Left forelimb (tissue), 1 donor: Measurements from ENCODE around the gene PGS1.

Source experiments
- DNase-seq: peaks from one replicate; pipeline ENCODE4 v3.0.0-alpha.2; 2018; ENCODE audit warnings: low spot score

PGS1 gene

DNA sequence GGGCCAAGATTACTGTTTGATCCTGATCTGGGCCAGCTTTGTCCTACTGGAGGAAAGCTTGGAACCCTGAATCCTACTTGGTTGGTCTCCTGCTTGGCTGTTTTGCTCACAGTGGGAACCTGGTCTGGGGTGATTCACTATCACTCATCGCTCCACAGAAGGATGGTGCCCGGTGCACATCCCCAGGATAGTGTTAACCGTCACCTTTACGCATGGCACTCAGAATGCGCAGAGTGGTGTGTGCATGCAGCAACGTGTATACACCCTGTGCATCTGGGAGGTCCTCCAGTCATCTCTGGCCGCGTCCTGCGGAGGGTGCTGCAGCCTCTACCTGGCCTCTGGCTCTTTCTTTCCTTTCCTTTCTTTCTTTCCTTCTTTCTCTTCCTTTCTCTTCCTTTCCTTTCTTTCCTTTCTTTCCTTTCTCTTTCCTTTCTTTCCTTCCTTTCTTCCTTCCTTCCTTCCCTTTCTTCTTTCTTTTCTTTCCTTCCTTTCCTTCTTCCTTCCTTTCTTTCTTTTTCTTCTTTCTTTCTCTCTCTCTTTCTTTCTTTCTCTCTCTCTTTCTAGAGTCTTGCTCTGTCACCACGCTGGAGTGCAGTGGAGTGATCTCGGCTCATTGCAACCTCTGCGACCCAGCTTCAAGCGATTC lies 31.7 kb upstream of the PGS1 start:
- DNase-seq, result no peak

DNA sequence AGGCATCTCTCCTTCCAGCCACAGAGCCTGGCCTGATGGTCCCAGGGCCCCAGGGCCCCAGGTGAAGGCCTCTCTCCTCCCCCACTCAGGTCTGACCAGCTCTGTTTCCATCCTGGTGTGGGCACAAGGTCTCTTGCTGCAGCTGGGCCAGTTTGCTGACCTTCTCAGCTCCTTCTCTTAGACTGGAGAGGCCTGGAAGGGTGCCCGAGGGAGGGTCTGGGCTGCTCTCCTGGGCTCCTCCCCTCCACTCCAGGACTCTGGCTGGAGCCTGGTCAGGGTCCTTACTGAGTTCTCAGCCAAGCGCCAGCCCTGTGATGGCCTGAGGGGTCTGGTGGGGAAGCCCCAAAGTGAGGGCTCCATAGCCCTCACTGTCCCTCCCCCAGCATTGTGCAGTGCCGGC lies 31.0 kb upstream of the PGS1 start:
- DNase-seq, result no peak

DNA sequence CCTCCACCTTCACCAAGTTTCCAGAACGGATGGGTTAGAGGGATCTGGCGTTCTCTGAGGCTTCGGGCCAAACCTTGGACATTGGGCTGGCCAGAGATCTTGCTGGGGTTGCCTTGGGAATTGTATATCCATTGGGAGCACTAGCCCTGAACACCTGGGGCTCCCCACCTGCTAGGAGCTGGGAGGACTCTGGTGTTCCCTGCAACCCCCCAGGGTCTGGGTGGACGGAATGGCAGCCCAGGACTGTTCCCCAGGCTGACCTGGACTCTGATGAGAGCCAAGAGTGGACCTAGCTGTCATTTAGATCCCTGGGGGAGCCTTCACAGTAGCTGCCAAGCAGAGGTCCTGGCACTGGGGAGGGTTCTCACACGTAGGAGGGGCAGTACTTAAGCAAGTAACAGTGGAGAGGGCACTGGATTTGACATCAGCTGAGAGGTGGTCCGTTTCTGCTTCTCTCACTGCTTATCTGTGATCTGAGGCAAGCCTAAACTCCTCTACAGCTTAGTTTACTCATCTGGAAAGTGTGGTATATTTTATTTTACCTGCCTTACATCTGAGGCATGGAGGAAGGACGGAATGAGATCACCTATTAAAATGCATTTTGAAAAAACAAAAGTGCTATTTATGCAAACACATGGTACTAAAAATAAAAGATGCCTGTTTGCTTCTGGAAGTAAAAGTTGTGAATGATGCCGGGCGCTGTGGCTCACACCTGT lies 30.2 kb upstream of the PGS1 start:
- DNase-seq, result no peak

DNA sequence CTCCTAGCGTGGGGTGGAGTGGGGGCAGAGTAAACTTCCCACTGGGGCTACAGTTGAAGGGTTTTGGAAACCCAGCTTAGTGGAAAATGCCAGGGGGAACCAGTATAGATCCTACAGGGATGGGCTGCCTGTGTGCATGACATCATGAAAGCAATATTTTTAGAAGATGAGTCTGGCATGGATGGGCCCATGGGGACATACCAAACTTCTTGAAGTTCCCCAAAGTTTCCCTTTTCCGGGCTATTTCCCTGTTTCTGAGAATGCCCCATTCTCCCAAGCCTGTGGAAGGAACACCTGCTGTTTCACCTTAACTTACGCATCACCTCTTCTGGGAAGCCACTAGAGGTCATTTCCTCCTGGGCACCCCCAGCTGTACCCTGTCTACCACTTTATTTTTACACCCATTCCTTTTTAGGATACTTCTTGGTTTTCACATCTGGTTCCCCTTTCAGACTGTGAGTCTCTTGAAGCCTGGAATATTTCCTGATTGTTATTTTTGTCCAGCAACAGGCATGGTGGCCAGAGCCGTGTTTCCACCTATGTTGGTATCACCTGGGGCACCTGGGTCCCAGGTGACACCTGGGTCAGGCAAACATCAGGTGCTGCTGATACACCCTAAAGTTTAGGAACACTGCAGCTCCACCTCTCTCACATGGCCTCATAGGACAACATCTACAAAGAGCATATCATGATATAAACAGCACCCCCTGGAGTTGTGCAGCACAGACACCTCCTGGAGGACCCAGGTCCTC lies 28.4 kb upstream of the PGS1 start:
- DNase-seq, result no peak

DNA sequence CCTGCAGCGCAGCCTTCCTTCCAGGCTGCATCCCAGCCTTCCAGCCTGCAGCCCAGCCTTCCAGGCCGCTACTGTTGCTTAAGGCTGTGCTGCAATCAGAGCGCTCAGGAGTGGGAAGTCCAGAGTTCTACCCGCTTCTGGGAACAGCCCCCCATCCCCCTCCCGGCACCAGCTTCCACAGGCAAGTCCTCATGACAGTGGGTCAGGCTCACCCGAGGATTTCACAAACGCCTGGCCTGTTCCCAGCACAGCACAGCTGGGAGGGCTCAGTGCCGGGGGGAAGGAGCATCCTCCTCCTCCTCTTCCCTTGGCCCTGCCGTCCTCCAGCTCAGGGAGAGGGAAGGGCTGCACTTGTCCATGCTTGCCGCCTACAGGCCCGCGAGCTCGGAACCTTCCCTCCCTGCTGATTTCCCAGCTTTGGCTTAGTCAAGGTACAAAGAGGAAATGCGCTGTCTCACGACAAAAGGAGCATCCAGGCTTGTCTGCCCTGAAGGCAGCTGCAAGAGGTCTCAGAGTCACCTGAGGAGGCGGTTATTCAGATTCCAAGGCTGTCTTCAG lies 26.9 kb upstream of the PGS1 start:
- peak; percentile 88 for DNase-seq

DNA sequence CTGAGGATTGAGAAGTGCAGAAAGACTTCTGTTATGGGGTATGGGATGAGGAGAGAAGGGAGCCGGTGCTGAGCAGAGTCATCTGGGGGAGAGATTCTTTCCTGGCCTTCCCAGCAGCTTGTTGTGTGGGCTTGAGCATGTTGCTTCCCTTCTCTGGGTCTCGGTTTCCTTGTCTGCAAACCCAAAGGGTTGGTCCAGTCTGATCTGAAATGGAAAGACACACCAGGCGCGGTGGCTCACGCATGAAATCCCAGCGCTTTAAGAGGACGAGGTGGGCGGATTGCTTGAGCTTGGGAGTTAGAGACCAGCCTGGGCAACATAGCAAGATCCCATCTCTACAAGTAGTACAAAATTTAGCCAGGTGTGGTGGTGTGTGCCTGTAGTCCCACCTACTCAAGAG lies 24.6 kb upstream of the PGS1 start:
- no peak for DNase-seq

DNA sequence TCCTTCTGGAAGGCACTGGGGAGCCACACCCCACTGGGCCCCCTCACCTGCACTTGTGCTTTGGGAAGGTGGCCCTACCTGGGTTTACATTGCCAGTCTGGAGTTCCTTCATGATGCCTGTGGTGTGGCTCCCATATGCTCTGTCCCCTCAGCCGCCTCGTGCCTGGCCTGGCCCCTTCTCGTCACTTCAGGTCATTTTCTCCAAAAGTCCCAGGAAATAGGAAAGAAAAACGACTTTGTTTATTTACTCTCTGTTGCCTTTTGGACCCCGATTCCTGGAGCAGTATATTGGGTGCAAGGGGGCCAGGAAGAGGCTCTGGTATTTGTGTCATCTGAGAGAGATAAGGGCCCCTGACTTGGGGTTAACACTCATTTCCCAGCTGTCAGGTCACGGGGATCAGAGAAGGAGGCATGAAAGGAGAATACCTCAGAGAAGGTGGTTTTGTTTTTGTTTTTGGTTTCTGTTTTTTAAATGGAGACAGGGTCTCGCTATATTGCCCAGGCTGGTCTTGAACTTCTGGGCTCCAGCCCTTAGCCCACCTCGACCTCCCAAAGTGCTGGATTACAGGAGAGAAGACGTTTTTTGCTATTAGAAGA lies 23.3 kb upstream of the PGS1 start:
- no peak for DNase-seq

DNA sequence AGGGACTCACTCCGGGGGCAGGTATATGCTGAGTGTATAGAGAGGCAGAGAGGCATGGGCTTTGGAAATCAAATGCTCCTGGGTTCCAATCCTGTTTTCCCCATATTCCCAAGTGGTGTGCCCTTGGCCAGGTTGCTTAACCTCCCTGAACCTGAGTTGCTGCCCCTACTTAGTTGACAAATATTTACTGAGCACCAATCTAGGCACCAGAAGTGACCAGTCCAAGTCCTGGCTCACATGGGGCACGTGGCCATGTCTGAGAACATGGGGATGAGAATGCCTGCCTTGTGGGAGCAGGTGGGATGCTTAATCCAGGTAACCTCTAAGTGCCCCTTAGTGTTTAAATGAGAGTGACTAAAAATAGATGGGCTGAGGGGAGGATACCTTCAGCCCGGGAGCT lies 22.7 kb upstream of the PGS1 start:
- DNase-seq, result no peak

DNA sequence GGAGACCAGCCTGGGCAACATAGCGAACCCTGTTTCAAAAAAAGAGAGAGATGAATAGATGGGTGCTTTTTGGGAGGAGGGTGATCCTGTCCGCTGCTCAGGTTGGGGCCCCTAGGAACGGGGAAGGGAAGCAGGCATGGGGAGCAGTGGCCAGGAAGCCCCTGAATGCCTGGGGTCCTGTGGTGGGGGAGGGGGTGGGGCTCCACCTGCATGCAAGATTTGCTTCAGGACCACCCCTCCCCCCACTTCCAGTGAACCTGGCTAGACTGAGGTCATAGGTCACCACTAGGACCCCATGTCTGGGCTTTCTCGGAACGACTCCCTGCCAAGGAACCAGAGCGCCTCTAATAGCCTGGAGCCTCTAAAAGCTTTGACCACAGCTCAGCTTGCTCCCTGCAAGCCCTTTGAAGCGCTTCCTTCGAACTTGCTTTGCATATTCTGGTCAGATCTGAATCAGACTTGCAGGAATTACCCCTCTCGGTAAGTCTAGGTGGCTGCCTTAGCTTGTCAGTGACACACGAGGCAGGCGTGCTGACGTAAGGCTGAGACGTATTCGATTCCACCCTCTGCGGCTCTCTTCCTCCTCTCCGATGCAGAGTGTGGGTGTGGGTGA lies 22.2 kb upstream of the PGS1 start:
- no peak for DNase-seq

DNA sequence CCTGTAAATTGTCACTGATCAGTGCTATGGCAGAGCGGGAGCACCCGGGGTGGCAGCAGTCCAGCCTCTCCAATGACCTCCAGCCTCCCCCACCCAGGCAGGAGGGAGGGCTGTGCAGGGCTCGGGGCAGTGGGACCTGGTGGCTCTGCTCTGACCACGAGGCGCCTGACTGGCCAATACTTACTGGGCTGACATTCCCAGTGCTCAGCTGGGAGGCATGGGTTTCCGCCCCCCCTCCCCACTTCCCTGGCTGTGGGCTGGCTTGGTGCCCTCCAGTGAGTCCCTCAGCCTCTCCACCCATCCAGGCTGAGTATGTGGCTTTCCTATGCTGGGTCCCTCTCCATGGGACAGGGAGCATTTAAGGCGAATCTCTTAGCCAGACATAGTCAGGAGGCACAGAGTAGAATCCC lies 21.3 kb upstream of the PGS1 start:
- no peak for DNase-seq

DNA sequence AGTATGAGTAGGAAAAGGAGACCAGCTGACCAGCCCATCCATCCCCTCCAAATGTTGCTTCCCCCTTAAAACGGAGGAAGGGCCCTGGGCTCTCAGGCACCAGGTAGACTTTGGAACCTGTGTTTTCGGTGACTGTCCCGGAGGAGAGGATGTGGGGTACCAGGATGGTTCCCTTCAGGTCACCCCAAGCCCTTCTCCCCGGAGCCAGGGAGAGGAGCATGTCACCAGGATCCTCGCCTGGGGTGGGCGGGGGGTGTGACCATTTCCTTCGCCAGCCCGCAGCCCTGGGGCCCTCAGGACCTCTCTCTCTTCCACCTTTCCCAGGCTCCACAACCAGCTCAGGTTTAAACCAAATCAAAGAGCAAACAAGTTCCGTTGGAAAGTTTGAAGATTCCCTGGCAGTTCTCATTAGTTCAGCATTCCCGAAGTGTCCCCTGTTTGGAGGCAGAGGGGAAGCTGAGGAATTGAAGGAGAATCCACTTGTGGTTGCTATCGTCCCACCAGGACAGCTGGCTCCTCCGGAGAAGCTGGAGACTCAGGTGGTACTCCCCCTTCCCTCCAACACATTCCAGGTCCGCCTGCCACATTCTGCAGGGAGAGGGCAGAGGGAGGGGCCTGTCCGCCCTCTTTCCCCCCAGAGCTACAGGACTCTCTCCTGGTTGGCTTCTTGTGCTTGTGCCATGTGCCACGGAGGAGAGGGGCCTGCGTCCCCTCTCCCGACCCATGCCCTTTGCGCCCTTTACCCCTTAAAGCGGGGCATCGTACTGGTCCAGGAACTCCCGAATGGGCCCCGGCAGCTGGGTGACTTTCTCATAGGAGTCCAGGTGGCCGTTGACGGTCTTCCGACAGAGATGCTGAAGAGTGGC lies 20.5 kb upstream of the PGS1 start:
- peak; percentile 65 for DNase-seq

DNA sequence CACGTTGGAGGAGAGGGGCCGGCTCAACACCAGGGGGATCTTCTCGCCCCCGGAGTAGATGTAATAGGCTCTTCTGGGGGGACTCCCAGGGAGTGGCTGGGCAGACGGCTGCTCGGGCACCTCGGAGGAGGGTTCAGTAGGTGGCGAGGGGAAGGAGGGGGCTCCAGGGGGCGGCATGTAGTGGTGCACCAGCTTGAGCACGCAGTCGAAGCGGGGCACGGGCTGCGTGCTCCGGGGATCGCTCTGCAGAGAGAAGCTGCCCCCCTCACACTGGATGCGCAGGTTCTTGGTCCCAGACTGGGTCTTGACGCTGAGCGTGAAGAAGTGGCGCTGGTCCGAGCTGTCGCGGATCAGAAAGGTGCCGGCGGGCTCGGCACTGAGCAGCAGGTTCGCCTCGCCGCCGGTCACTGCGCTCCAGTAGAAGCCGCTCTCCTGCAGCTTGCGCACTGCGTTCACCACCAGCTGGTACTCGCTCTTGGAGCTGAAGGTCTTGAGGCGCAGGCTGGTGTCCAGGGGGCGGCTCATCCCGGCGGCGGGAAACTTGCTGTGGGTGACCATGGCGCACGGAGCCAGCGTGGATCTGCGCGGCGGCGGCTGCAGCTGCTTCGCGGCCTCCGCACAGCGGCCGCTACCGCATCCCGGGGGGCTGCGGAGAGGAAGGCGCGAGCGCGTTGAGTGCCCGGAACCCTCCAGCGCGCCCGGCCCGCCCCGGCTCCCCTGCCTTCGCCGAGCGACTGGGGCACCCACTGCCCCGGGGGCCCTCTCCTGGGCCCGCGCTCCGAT lies 19.7 kb upstream of the PGS1 start:
- peak; percentile 72 for DNase-seq

DNA sequence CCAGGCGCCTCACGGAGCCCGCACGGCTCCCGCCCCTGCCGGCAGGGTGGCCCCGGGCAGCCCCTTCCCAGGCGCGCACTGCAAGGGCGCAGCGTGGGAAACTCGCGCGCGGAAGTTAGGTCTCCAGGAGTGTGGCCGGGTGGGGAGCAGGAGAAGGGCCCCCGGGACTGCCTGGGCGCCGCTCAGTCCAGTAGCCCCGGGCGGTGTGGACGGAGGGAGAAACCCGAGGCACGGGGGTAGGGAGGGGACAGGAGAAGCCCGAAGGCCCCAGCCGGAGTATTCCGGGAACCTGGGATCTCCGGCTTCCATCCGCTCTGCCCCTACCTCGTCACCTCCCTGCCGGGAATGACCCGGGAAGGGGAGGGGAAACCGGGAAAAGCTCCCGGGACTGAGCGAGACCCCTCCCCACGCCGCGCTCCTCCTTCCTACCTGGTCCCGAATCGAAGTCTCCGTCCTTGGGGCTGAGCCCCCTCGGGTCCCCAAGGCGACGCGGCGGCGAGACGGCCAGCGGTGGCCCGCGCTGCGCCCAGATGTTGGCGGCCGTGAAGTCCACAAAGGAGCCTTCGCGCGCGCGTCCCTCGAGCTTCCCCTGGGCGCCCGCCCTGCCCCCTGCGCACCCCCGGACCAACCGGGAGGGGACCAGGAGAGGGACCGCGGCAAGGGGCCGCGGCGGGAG lies 19.0 kb upstream of the PGS1 start:
- peak; percentile 86 for DNase-seq

DNA sequence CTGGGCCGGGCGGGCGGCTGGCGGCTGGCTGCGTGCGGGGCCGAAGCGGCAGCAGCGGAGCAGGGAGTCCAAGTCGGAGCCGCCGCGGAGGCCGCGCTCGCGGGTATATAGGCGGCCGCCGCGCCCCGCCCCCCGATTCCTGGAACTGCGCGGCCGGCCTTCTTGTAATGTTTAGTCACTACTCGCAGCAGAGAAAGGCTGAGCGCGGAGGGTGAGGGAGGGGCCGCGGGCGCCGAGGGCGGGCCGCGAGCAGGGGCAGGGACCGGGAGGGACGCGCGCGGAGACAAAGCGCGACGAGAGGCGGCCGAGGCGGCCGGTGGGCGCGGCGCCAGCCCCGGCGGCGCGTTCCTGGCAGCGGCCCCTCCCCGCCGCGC lies 18.5 kb upstream of the PGS1 start, which contains the start of gene SOCS3:
Gene SOCS3, minus strand, starts transcription at position 81 of the 374 bp plus-strand sequence. CDS start 982 bp downstream, outside the sequence.
- peak; percentile 97 for DNase-seq

DNA sequence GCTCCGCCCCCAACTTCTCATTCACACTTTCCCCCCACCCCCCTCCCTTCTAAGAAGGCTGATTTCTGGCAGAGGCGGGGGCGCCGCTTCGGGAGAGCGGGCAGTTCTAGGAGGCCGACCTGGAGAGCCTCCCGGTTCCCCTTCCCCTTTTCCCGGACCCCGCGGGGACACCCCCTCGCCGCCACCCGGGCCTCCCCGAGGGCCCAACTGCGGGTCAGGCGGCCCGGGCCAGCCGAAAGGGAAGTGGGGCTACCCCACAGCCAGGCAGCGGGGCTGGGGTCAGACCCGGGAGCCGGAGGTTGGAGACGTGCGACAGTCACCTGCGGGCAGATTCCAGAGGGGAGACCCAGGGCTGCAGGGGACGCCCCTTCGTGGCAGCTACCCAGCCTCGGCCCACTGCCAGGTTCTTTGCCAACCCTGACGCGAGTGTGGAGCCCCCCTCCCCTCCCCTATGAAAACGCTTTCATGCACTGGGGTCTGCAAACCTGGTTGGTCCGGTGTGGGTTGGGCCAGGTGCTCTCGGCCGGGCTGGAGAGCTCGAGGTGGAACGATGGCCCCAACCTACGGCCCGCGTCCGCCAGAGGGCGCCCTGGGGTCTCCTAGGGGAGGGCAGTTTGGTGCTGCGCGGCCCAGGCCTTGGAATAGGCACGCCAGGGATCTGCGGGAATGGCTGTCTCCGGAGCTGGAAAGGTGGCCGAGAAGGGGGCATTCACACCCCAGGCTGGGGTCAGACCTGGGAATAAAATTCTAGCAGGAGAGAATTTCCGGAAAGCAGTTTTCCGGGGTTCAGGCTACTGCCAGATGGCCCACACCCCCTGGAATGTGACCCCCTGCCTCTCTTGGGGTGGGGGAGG lies 17.9 kb upstream of the PGS1 start:
- peak; percentile 91 for DNase-seq

DNA sequence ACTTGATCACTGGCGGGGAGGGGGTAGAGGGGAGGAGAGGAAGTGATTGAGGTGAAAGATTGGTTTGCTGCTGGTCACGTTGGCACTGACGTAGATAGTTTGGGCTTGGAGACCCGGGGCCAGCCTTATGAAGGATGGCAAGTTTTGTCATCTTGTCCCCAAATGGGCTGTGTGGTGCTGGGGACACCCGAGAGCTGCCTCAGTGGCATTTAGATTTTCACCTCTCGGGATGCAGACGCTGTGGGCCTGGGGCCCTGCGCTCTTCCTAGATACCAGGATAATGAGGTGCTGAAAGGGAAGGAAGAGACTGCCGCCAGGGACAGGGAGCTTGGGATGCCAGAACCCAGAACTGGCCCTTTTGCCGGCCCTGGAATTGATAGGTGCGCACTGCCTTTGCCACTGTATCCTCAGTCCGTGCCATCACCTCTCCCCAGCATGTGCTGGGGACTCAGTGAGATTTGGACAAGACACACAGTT lies 17.2 kb upstream of the PGS1 start:
- DNase-seq, result peak; percentile 53

DNA sequence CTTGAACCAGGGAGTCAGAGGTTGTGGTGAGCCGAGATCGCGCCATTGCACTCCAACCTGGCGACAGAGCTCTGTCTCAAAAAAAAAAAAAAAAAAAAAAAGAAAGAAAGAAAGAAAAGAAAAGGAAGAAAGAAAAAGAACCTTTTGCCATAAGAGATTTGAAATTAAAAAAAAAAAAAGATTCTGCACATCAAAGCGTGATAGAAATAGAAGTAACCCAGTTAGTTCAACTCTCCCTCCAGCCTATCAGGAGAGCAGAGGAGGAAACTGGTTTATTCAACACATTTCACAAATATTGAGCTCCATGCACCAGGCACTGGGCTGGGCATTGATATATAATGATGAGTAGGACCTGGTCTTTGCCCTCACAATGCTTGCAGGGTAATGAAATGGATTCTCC lies 16.2 kb upstream of the PGS1 start:
- no peak for DNase-seq

DNA sequence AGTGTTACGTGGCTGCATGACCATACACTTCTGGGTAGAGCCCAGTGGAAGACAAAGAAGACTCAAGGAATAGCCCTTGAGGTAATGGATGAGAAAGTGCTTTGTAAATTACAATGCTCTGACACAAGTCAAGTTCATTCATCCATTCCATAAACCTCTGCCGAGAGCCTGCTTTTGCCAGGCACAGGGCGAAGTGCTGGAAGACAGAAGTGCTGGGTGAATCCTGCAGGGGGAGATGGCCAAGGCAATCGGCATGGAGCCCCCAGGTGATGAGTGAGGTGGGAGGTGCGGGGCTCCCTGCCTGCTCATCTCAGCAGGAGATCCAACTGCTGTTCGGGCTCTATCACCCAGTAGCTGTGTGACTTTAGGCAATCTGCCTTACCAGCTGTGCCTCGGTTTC lies 15.8 kb upstream of the PGS1 start:
- DNase-seq, result no peak
